HG03378 (cell line): ENCODE results near the gene TMEM161B.
"Not testable (repeated sequence)": the region's sequence is repeated elsewhere in the genome, so short reads cannot be mapped to it uniquely, and the experiment has no call there.

ENCODE experiments used
- ATAC-seq: cut with Tn5 transposase; IDR thresholded peaks from one replicate; pipeline ENCODE4 v1.9.1; 2021; ENCODE audit warnings: mild to moderate bottlenecking, moderate library complexity; ENCODE audit not compliant: unreplicated experiment

The TMEM161B gene

GRCh38 chr5:88188458-88189132, 80.0 kb downstream of the TMEM161B start:
- ATAC-seq = no peak

DNA sequence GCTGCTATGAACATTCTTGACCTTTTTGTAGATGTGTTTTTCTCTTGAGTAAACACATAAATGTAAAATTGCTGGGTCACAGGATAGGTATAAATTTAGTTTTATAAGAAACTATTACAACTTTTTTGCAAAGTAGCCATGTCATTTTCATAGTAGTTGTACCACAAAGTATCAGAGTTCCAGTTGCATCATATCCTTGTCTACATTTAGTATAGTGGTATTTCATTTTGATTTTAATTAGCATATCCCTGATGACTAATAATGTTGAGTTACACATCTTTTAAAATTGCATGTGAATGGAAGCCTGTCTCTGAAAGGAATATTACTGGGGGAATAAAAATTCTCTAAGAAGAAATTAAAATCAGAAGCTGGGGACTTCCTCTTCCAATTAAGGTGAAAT, 85.4 kb downstream of the TMEM161B start:
- no peak for ATAC-seq

GRCh38 chr5:88177486-88177885, 91.2 kb downstream of the TMEM161B start:
- ATAC-seq = not testable (repeated sequence)

GRCh38 chr5:88172847-88173758, 95.5 kb downstream of the TMEM161B start:
- ATAC-seq = no peak

GRCh38 chr5:88159591-88159990, 109.1 kb downstream of the TMEM161B start:
- ATAC-seq = no peak

DNA sequence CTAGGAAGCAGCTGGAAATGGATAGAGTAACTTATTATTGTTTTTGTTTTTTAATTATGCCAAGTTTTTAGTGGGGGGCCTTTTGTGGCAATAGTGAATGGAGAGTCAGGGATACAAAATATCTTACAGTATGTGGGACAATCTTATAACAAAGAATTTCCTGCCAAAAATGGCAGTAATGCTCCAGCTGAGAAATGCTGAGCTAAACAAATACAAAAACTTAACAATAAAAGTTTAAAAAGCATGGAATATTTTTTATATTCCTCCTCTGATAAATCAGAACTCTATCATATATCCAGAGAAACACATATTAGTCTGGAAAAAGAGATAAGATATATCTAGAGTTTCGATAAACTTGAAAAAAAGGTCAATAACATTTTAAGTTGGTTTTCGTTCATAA, 110.6 kb downstream of the TMEM161B start:
- ATAC-seq = no peak

GRCh38 chr5:88154891-88155290, 113.8 kb downstream of the TMEM161B start:
- ATAC-seq = no peak

DNA sequence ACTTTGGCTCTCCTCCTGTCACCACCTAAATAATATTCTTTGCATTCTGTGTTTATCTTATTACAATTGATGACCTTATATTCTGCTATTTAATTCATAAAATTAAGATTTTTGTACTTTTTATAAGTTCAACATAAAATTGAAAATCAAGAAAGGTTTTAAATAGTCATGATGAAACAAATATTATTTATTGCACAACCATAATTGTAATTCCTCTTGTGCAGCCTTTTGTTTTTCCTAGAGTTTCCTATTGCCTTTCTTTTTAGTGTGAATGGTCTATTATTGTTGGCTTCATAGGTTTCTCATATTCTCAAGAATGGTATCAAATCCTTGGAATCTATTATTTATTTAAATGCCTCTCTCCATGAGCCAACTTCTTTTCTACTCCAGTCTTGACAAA, 117.9 kb downstream of the TMEM161B start:
- no peak for ATAC-seq

GRCh38 chr5:88145611-88146467, 122.8 kb downstream of the TMEM161B start:
- ATAC-seq = no peak

GRCh38 chr5:88145221-88145610, 123.4 kb downstream of the TMEM161B start:
- no peak for ATAC-seq
